GM10266 (cell line): ENCODE data around the gene SPOP.
A peak's percentile ranks its signal among the peaks of the same experiment; 100 is the strongest.

Experiments used
- DNase-seq: peaks from one replicate; pipeline ENCODE4 v3.0.0; 2012; ENCODE audit errors: extremely low spot score
- CTCF ChIP-seq: IDR thresholded peaks from 2 replicates; pipeline ENCODE4 v1.5.1; 2012; ENCODE audit warnings: mild to moderate bottlenecking, low read depth; ENCODE audit not compliant: control insufficient read depth, insufficient read depth; ENCODE audit errors: missing control alignments

The SPOP gene

GRCh38 chr17:49566668-49567071 is 111.2 kb downstream of the SPOP start:
- no peak for DNase-seq

GRCh38 chr17:49565948-49566491 is 111.9 kb downstream of the SPOP start:
- DNase-seq, result no peak
- TF ChIP-seq CTCF, result peak; percentile 16

More at GRCh38 chr17:49566668-49567071, 111.2 kb downstream of the SPOP start:
- no peak for TF ChIP-seq CTCF

GRCh38 chr17:49564638-49565037 is 113.3 kb downstream of the SPOP start:
- no peak for TF ChIP-seq CTCF
- no peak for DNase-seq

- peak; percentile 65 for DNase-seq
- TF ChIP-seq CTCF, result peak; percentile 75
Measured at GRCh38 chr17:49557312-49558024, 120.4 kb downstream of the SPOP start.

- TF ChIP-seq CTCF, result peak; percentile 99
Measured at GRCh38 chr17:49556223-49556943, 121.5 kb downstream of the SPOP start.

GRCh38 chr17:49555495-49556222 is 122.2 kb downstream of the SPOP start:
- no peak for DNase-seq
- no peak for TF ChIP-seq CTCF

More at GRCh38 chr17:49556223-49556943, 121.5 kb downstream of the SPOP start:
- DNase-seq, result peak; percentile 86
